Activated T-cell treated with anti-CD3 and anti-CD28 coated beads, Interleukin-2, amount 50 U/mL, for 4 hours (primary cell): ENCODE measurements around the gene GUCY1A1. TPM values are rescaled to one million over a fixed set of nuclear protein-coding genes. Genes with fewer than 3 reads are reported as not detected.

Source experiments
- ATAC-seq, 2 donors: fragments of 200-7000 bp; cut with Tn5 transposase; one replicate each; pipeline ENCODE4 v1.10.0; 2021
- DNase-seq: peaks from one replicate; pipeline ENCODE4 v3.0.0-alpha.2; 2020
- H3K27me3 Mint-ChIP-seq: one replicate; pipeline ENCODE4 v1.8.0; 2021; ENCODE audit warnings: low read depth, mixed read lengths
- H3K36me3 Mint-ChIP-seq: one replicate; pipeline ENCODE4 v1.8.0; 2022; ENCODE audit warnings: mixed read lengths; ENCODE audit not compliant: insufficient read depth
- H3K4me1 Mint-ChIP-seq: one replicate; pipeline ENCODE4 v1.8.0; 2021; ENCODE audit warnings: low read depth, mixed read lengths
- H3K4me3 Mint-ChIP-seq: one replicate; pipeline ENCODE4 v1.8.0; 2021; ENCODE audit warnings: mild to moderate bottlenecking, moderate library complexity, mixed read lengths
- H3K9me3 Mint-ChIP-seq: one replicate; pipeline ENCODE4 v1.8.0; 2021; ENCODE audit warnings: mixed read lengths
- total RNA-seq, 3 donors: library from RNA; stranded (reverse); gene quantifications; one replicate each; pipeline ENCODE4 v1.2.1, GENCODE V29; 2021

GUCY1A1 gene
- total RNA-seq, 3 donors from 2014 or later, result 0.26 to 0.30 TPM; not detected in 1

DNA sequence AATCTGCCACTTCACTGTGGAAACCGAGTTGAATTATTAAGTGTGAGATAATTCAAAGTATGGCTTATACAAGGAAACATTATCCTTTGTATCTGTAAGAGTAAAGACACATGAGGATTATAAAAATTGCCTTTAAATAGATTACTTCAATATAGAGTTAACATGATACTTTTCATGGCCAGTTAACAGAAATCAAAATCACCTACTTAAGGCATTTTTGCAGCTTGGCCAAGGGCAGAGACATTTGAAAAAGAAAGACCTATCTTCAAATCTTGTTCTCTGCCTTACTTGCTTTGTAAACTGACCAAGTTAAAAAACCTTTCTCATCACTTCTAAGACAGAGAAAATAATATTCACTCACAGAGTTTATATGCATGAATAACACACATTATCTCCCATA lies 47.3 kb downstream of the GUCY1A1 start:
- DNase-seq (no peak), ATAC-seq (no peak)

GRCh38 chr4:155722336-155722735 lies 55.7 kb downstream of the GUCY1A1 start:
- H3K27me3 Mint-ChIP-seq, result no peaks in the 10 kb centered on the region
- DNase-seq, result no peak
- no peak for ATAC-seq
- H3K4me3 Mint-ChIP-seq, result no peak overlapping the region
- H3K36me3 Mint-ChIP-seq, result no peaks in the 10 kb centered on the region
- H3K4me1 Mint-ChIP-seq, result no peaks in the 10 kb centered on the region
- H3K9me3 Mint-ChIP-seq, result no peaks in the 10 kb centered on the region

More for the DNA sequence above, 47.3 kb downstream of the GUCY1A1 start:
- Mint-ChIP-seq H3K4me3 (no peak overlapping the region), H3K36me3 (no peaks in the 10 kb centered on the region), H3K9me3 (no peaks in the 10 kb centered on the region), H3K27me3 (no peaks in the 10 kb centered on the region), H3K4me1 (no peaks in the 10 kb centered on the region)

GRCh38 chr4:155722816-155723499 lies 56.3 kb downstream of the GUCY1A1 start:
- ATAC-seq (no peak), DNase-seq (no peak)
- Mint-ChIP-seq H3K4me3 (no peak overlapping the region), H3K36me3 (no peaks in the 10 kb centered on the region), H3K9me3 (no peaks in the 10 kb centered on the region), H3K4me1 (no peaks in the 10 kb centered on the region), H3K27me3 (no peaks in the 10 kb centered on the region)

GRCh38 chr4:155724731-155725130 lies 58.1 kb downstream of the GUCY1A1 start:
- H3K4me3 Mint-ChIP-seq, result no peak overlapping the region
- DNase-seq, result no peak
- no peaks in the 10 kb centered on the region for H3K4me1 Mint-ChIP-seq
- no peaks in the 10 kb centered on the region for H3K27me3 Mint-ChIP-seq
- no peak for ATAC-seq
- no peaks in the 10 kb centered on the region for H3K9me3 Mint-ChIP-seq
- no peaks in the 10 kb centered on the region for H3K36me3 Mint-ChIP-seq

DNA sequence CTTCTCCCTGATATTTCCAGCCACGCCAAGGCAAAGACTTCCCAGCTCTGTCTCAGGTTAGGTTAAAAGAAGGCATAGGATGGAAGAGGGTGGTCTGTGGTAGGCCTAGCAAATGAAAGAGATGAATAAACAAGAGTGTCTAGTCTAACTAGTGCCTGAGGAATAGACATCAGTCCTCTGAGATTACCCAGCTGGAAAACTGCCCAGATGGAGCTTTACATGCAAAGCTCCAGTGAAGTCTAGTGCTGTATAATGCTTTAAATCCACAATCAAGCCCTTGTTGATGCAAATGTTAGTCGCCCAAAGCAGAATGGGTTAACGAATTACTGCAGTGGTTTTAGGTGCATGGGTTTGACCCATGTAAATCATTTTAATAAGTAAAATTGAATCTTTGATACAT lies 67.4 kb downstream of the GUCY1A1 start:
- no peaks in the 10 kb centered on the region for H3K9me3 Mint-ChIP-seq
- no peaks in the 10 kb centered on the region for H3K36me3 Mint-ChIP-seq
- no peak overlapping the region for H3K4me3 Mint-ChIP-seq
- no peaks in the 10 kb centered on the region for H3K4me1 Mint-ChIP-seq
- H3K27me3 Mint-ChIP-seq, result no peaks in the 10 kb centered on the region
- ATAC-seq, result no peak
- DNase-seq, result no peak

DNA sequence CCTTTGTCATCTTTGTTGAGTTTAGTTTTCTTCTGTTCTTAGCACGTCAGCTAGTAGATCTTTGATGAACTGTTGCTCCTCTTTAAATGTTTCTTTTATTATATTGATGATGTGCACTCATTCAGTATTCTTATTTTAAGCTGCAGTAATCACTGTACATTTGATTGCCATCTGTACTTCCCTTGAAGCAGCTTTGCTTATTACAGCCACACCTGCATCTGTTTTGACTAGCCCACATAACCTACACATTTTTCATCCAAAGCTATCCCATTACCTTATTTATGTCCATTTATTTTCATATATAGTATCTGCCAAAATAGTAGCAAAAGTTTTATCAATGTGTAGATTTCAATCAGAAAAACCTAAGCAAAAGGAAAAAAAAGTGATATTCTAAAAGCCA lies 68.3 kb downstream of the GUCY1A1 start:
- Mint-ChIP-seq H3K4me3 (no peak overlapping the region), H3K9me3 (no peaks in the 10 kb centered on the region), H3K36me3 (no peaks in the 10 kb centered on the region), H3K4me1 (no peaks in the 10 kb centered on the region), H3K27me3 (no peaks in the 10 kb centered on the region)
- no peak for DNase-seq
- no peak for ATAC-seq

DNA sequence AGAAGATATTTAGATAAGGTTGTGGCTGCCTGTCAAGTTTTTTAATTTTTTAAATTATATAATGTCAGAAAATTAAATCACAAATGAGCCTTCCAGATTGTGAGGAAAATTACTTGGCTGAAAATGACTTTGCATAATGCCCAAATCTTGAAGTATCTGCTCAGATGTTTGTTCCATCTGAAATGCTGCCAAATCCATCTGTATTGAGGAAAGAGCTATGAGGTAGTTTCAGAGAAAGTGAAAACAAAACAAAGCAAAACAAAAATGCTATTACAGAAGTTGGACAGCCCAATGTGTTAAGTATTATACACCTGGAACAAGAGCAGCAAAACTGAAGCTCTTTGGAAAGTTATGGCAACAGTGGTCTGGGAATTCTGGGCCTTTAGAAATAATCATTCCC lies 68.8 kb downstream of the GUCY1A1 start:
- no peaks in the 10 kb centered on the region for H3K27me3 Mint-ChIP-seq
- H3K9me3 Mint-ChIP-seq, result no peaks in the 10 kb centered on the region
- no peak overlapping the region for H3K4me3 Mint-ChIP-seq
- H3K4me1 Mint-ChIP-seq, result no peaks in the 10 kb centered on the region
- ATAC-seq (no peak), DNase-seq (no peak)
- no peaks in the 10 kb centered on the region for H3K36me3 Mint-ChIP-seq

DNA sequence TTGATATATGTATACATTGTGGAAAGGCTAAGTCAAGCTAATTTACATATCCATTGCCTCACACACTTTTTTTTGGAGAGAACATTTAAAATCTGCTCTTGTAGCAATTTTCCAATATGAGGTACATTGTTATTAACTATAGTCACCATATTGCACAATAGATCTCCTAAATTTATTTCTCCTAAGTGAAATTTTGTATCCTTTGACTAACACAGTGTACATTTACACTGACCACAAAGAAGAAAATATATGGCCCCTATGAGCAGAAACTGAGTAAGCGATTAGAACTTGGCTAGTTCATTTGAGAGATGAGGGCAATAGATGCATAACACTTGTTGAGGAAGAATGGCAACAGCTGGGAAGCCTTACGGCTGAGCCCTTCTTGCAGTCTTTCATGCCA lies 71.9 kb downstream of the GUCY1A1 start:
- no peak overlapping the region for H3K4me3 Mint-ChIP-seq
- H3K9me3 Mint-ChIP-seq, result no peaks in the 10 kb centered on the region
- no peaks in the 10 kb centered on the region for H3K4me1 Mint-ChIP-seq
- DNase-seq (no peak), ATAC-seq (no peak)
- H3K27me3 Mint-ChIP-seq, result no peaks in the 10 kb centered on the region
- no peaks in the 10 kb centered on the region for H3K36me3 Mint-ChIP-seq

GRCh38 chr4:155741546-155741945 lies 74.9 kb downstream of the GUCY1A1 start:
- H3K4me3 Mint-ChIP-seq, result no peak overlapping the region
- H3K27me3 Mint-ChIP-seq, result no peaks in the 10 kb centered on the region
- no peaks in the 10 kb centered on the region for H3K9me3 Mint-ChIP-seq
- ATAC-seq (no peak), DNase-seq (no peak)
- H3K36me3 Mint-ChIP-seq, result no peaks in the 10 kb centered on the region
- H3K4me1 Mint-ChIP-seq, result no peaks in the 10 kb centered on the region

DNA sequence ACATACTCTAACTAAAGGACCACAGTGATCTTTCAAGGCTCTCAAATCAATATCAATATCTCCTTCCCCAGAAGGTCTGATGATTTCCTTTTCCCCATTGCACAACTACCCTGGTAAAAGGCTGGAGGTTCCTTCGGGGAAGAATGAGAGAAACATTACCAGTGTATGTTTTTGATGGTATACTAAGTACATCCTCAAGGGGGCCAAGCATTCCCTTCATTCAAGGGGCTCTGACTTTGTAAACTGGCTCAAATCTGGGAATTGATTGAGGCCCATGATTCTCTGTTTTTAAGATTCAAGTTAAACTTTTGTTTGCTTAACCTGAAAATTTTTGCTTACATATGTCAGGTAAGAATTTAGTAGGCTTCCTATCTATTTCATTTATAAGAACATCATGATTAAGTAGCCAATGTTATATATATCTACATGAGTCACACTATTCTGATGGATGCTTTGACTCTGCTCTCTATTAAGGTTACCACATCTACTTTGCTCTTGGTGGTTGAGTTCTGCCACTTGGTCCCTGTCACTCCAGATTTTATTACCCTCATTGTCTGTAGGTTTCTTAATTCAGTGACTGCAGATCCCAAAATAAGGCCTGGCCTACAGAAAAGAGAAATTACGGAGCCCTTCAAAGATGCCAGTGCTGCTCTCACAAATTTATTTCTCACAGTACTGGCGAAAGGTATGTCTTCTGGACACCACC lies 75.8 kb downstream of the GUCY1A1 start:
- no peaks in the 10 kb centered on the region for H3K36me3 Mint-ChIP-seq
- no peaks in the 10 kb centered on the region for H3K4me1 Mint-ChIP-seq
- no peaks in the 10 kb centered on the region for H3K27me3 Mint-ChIP-seq
- no peak for DNase-seq
- no peak overlapping the region for H3K4me3 Mint-ChIP-seq
- ATAC-seq, result no peak
- no peaks in the 10 kb centered on the region for H3K9me3 Mint-ChIP-seq

DNA sequence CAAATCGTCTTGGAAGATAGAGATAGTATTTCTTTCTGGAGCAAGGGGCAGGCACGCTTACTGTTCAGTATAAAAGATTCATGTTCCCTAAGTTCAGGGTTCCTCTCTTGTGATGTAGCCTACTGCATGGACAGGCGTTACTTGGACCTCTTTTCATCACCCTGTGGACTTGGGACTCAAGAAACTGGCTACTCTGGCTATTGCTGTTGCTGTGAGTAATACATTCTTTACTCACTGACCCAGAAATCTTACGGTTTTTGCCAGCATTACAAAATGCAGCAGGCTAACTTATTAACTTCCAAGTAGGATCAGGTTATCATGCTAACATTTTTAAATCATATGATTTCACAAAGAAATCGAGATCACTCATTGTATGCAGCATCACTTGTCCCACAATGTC lies 79.3 kb downstream of the GUCY1A1 start:
- ATAC-seq, result no peak
- Mint-ChIP-seq H3K4me3 (no peak overlapping the region), H3K4me1 (no peaks in the 10 kb centered on the region), H3K27me3 (no peaks in the 10 kb centered on the region), H3K9me3 (no peaks in the 10 kb centered on the region), H3K36me3 (no peaks in the 10 kb centered on the region)
- DNase-seq, result no peak

- Mint-ChIP-seq H3K4me1 (no peaks in the 10 kb centered on the region), H3K9me3 (no peaks in the 10 kb centered on the region), H3K4me3 (no peak overlapping the region), H3K27me3 (no peaks in the 10 kb centered on the region), H3K36me3 (no peaks in the 10 kb centered on the region)
- ATAC-seq (no peak), DNase-seq (no peak)
Observed at GRCh38 chr4:155748039-155748438, 81.4 kb downstream of the GUCY1A1 start.

GRCh38 chr4:155749041-155749440 lies 82.4 kb downstream of the GUCY1A1 start:
- Mint-ChIP-seq H3K36me3 (no peaks in the 10 kb centered on the region), H3K9me3 (no peaks in the 10 kb centered on the region), H3K27me3 (no peaks in the 10 kb centered on the region), H3K4me1 (no peaks in the 10 kb centered on the region), H3K4me3 (no peak overlapping the region)
- ATAC-seq (no peak), DNase-seq (no peak)

DNA sequence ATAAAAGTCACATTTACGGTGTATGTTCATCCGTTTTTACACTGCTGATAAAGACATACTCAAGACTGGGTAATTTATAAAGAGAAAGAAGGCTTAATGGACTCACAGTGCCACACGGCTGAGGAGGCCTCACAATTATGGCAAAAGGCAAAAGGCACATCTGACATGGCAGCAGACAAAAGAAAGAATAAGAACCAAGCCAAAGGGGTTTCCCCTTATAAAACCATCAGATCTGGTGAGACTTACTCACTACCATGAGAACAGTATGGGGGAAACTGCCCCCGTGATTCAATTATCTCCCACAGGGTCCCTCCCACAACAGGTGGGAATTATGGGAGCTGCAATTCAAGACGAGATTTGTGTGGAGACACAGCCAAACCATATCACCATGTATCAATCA lies 84.9 kb downstream of the GUCY1A1 start:
- ATAC-seq, result no peak

GRCh38 chr4:155757745-155758265 lies 91.2 kb downstream of the GUCY1A1 start:
- Mint-ChIP-seq H3K4me1 (peaks cover 4% of the 10 kb centered on the region), H3K4me3 (no peak overlapping the region), H3K36me3 (no peaks in the 10 kb centered on the region), H3K27me3 (peaks cover 27% of the 10 kb centered on the region), H3K9me3 (no peaks in the 10 kb centered on the region)
- no peak for DNase-seq
- ATAC-seq, result no peak

More for the DNA sequence above, 84.9 kb downstream of the GUCY1A1 start:
- Mint-ChIP-seq H3K9me3 (no peaks in the 10 kb centered on the region), H3K27me3 (peaks cover 6% of the 10 kb centered on the region), H3K4me3 (no peak overlapping the region), H3K4me1 (no peaks in the 10 kb centered on the region), H3K36me3 (no peaks in the 10 kb centered on the region)
- no peak for DNase-seq
